RWPE1 (cell line): Measurements from ENCODE around the gene TBC1D5.

Experiments used
- CTCF ChIA-PET: fragments of 350-600 bp; sonication (Branson Sonifier 250); formaldehyde crosslinking; extraction: SDS; loops from one replicate; lab custom pipeline; 2021; lab: Yijun Ruan, JAX
- POLR2A ChIA-PET: fragments of 400-600 bp; formaldehyde crosslinking; extraction: SDS; loops from one replicate; lab custom pipeline; 2020; ENCODE audit warnings: antibody characterized with exemption; ENCODE audit not compliant: low non-redundant PET; lab: Yijun Ruan, JAX
- DNase-seq: peaks from one replicate; pipeline ENCODE4 v3.0.0; 2012; ENCODE audit warnings: low spot score
- H3K27ac ChIP-seq: fragments of 450-650 bp; 2 replicates; pipeline ENCODE4 v1.5.1; 2017
- TF ChIP-seq, protein P1 (sequence below): fragments of 450-650 bp; conservative IDR thresholded peaks from 2 replicates; pipeline ENCODE4 v1.5.1; 2017; ENCODE audit warnings: low read depth, mild to moderate bottlenecking

TBC1D5 gene

DNA sequence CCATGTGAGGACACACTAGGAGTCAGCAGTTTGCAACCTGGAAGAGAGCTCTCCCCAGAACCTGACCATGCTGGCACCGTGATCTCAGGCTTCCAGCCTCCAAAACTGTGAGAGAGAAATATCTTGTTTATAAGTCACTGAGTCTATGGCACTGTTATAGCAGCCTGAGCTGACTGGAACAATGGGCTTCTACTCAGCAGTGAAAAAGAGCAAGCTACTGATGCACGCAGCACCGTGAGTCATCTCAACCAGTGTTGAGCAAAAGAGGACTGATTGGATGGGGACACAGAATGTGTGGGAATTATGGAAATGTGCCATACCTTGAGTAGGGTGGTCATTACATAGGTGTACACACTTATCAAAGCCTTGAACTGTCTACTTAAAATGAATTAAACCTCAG lies 627.2 kb downstream of the TBC1D5 start:
- no peak overlapping the region for H3K27ac ChIP-seq
- no peak for DNase-seq
- ChIA-PET CTCF (no interaction called here), POLR2A (no interaction called here)
- TF ChIP-seq, protein P1, sequence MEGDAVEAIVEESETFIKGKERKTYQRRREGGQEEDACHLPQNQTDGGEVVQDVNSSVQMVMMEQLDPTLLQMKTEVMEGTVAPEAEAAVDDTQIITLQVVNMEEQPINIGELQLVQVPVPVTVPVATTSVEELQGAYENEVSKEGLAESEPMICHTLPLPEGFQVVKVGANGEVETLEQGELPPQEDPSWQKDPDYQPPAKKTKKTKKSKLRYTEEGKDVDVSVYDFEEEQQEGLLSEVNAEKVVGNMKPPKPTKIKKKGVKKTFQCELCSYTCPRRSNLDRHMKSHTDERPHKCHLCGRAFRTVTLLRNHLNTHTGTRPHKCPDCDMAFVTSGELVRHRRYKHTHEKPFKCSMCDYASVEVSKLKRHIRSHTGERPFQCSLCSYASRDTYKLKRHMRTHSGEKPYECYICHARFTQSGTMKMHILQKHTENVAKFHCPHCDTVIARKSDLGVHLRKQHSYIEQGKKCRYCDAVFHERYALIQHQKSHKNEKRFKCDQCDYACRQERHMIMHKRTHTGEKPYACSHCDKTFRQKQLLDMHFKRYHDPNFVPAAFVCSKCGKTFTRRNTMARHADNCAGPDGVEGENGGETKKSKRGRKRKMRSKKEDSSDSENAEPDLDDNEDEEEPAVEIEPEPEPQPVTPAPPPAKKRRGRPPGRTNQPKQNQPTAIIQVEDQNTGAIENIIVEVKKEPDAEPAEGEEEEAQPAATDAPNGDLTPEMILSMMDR: no peak

DNA sequence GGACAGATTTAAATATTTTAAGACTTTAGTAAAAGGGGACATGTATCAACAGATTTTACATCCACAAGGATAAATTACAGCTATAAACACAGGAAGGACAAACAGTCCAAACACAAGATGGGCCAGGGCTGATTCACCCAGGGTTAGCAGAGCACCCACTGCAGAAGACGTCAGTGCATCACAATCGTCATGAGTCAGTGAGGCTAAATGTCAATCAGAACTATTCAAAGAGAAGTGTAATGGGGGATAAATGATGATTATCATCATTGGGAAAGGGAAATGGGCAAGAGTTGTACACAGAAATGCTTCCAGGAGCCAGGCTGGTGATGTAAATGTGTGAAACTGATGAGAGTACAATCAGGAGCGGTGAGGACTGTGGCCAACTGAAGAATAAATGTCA lies 630.8 kb downstream of the TBC1D5 start:
- CTCF ChIA-PET: no interaction called here
- DNase-seq: no peak
- TF ChIP-seq, protein P1: no peak
- no peak overlapping the region for H3K27ac ChIP-seq
- POLR2A ChIA-PET: no interaction called here

- CTCF ChIA-PET: no interaction called here
- no peak for DNase-seq
- no peak overlapping the region for H3K27ac ChIP-seq
- POLR2A ChIA-PET: no interaction called here
- TF ChIP-seq, protein P1: no peak
These were observed 631.6 kb downstream of the TBC1D5 start for GRCh38 chr3:17110660-17111396.
